H1 (cell line): ENCODE results near the gene RNF111. TPM values are rescaled to one million over a fixed set of nuclear protein-coding genes. Genes with fewer than 3 reads are reported as not detected.

Experiments used
- CEBPB ChIP-seq: IDR thresholded peaks from 2 replicates; pipeline ENCODE4 v1.6.1; 2012; ENCODE audit warnings: low read depth, low read length
- RAD21 ChIP-seq, 2 experiments: IDR thresholded peaks in 1 of 2; conservative IDR thresholded peaks in 1 of 2; 2 replicates each; pipeline ENCODE4 v1.6.1; 2011; ENCODE audit warnings: low read depth in 2 of 2, low read length in 2 of 2, improper control_type of control experiment in 1 of 2, inconsistent platforms in 1 of 2, mild to moderate bottlenecking in 1 of 2, moderate library complexity in 1 of 2
- RNF2 ChIP-seq: fragments of 200-900, 300-1000 bp; sonication (generic); IDR thresholded peaks from 2 replicates; pipeline ENCODE4 v1.7.1; 2016; ENCODE audit warnings: borderline replicate concordance, low read depth, mild to moderate bottlenecking, antibody characterized with exemption, low read length; ENCODE audit not compliant: poor library complexity, severe bottlenecking; ENCODE audit errors: missing control alignments
- YY1 ChIP-seq: IDR thresholded peaks from 2 replicates; pipeline ENCODE4 v1.6.1; 2011; ENCODE audit warnings: low read depth, mild to moderate bottlenecking, low read length
- polyA plus RNA-seq, 7 experiments: library from polyadenylated mRNA; depleted of rRNA in 3 of 7; stranded (reverse) in 5 of 7; unstranded in 2 of 7; fragments of >200 nt in 5 of 7; fragments of 200-250 nt in 2 of 7; gene quantifications; 1 replicate in 5 of 7; 2 replicates in 1 of 7; 4 replicates in 1 of 7; pipeline versions ENCODE4 v1.2.1 to v1.2.3, GENCODE V29; 2011 to 2013; ENCODE audit warnings: missing spikeins in 2 of 7, mixed read lengths in 2 of 7
- total RNA-seq: library from RNA; stranded (reverse); fragmentation: NEBNext Ultra II Directional; extraction: Animal tissue kit (Norgen Biotek cat#: 25700); gene quantifications from 2 replicates; pipeline ENCODE4 v1.2.1, GENCODE V29; 2021
- TF ChIP-seq, protein P1 (sequence below): IDR thresholded peaks from 2 replicates; pipeline ENCODE4 v1.6.1; 2011; ENCODE audit warnings: low read depth, mild to moderate bottlenecking, low read length; ENCODE audit not compliant: insufficient read depth

RNF111 gene
- total and polyA plus RNA-seq, 2 of the 8 experiments (the other 6 are each of a cell fraction or from before 2014, with no cell fraction given) = 18.5 to 26.6 TPM

DNA sequence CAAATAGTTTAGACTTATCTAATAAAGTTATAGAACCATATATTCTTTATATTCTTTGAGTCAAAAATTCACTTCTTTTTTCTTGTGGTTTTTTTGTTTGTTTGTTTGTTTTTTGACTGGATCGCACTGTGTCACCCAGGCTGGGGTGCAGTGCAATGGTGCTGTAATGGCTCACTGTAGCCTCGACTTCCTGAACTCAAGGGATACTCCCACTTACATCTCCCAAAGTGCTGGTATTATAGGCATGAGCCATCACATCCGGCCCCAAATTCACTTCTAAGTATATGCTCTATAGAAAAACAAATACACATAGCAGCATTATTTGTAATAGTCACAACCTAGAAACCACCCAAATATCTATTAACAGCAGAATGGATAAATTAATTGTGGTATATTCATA is 40.3 kb upstream of the RNF111 start (continued):
- no peak for TF ChIP-seq RAD21 (IDR thresholded peaks at IDR 0.05 in 1 of 2, conservative IDR thresholded peaks at IDR 0.05 in 1 of 2; ENCODE audit: low read depth in 2 of 2, low read length in 2 of 2)
- TF ChIP-seq RNF2 = no peak
- TF ChIP-seq CEBPB = no peak
- no peak for TF ChIP-seq YY1
- TF ChIP-seq, protein P1, sequence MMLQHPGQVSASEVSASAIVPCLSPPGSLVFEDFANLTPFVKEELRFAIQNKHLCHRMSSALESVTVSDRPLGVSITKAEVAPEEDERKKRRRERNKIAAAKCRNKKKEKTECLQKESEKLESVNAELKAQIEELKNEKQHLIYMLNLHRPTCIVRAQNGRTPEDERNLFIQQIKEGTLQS = no peak
- TF ChIP-seq, all 59 proteins: peak for 0
